ENCODE data around the gene MAGI3.

GRCh38 chr1:113674591-113674990 is 284.3 kb downstream of the MAGI3 start:
- TF ChIP-seq EP300 (IDR thresholded peaks at IDR 0.05) (no peak), CTCF (IDR thresholded peaks at IDR 0.05) (no peak)
